Mesothelial cell of epicardium (in vitro differentiated cells): ENCODE data around the gene HAUS7. TPM values are rescaled to one million over a fixed set of nuclear protein-coding genes. Genes with fewer than 3 reads are reported as not detected.

Experiments used
- DNase-seq, 2 experiments: peaks; one replicate each; pipeline ENCODE4 v3.0.0; 2021; ENCODE audit warnings: low spot score in 2 of 2; ENCODE audit not compliant: unreplicated experiment in 2 of 2
- H3K27ac Mint-ChIP-seq: 2 replicates; pipeline ENCODE4 v1.8.0; 2021; ENCODE audit warnings: mixed read lengths
- H3K27me3 Mint-ChIP-seq: 2 replicates; pipeline ENCODE4 v1.8.0; 2021; ENCODE audit warnings: low read depth, mixed read lengths
- H3K36me3 Mint-ChIP-seq: 2 replicates; pipeline ENCODE4 v1.8.0; 2021; ENCODE audit warnings: mixed read lengths
- H3K4me1 Mint-ChIP-seq: 2 replicates; pipeline ENCODE4 v1.8.0; 2021; ENCODE audit warnings: mixed read lengths
- H3K4me3 Mint-ChIP-seq: 2 replicates; pipeline ENCODE4 v1.8.0; 2021; ENCODE audit warnings: mild to moderate bottlenecking, moderate library complexity, mixed read lengths
- H3K9me3 Mint-ChIP-seq: 2 replicates; pipeline ENCODE4 v1.8.0; 2021; ENCODE audit warnings: mixed read lengths
- CTCF ChIP-seq: fragments of 200-600 bp; sonication (generic); IDR thresholded peaks from one replicate; pipeline ENCODE4 v1.5.0; 2021; ENCODE audit warnings: antibody characterized with exemption; ENCODE audit not compliant: unreplicated experiment
- total RNA-seq: library from RNA; stranded (reverse); gene quantifications from 3 replicates; pipeline ENCODE4 v1.2.1, GENCODE V29; 2021

Gene HAUS7
- total RNA-seq, 1 donor from 2014 or later: 24.7 TPM

GRCh38 chrX:153510383-153510782 lies 40.0 kb upstream of the HAUS7 start:
- Mint-ChIP-seq H3K36me3 (no peaks in the 10 kb centered on the region), H3K9me3 (no peaks in the 10 kb centered on the region), H3K27ac (no peak overlapping the region), H3K4me1 (peaks cover 6% of the 10 kb centered on the region), H3K27me3 (peaks cover 10% of the 10 kb centered on the region), H3K4me3 (no peak overlapping the region)
- TF ChIP-seq CTCF: no peak
- DNase-seq: no peak

GRCh38 chrX:153509592-153509991 lies 39.2 kb upstream of the HAUS7 start:
- DNase-seq: no peak
- H3K9me3 Mint-ChIP-seq: no peaks in the 10 kb centered on the region
- no peak overlapping the region for H3K27ac Mint-ChIP-seq
- no peaks in the 10 kb centered on the region for H3K36me3 Mint-ChIP-seq
- peaks cover 6% of the 10 kb centered on the region for H3K4me1 Mint-ChIP-seq
- TF ChIP-seq CTCF: no peak
- no peak overlapping the region for H3K4me3 Mint-ChIP-seq
- H3K27me3 Mint-ChIP-seq: peaks cover 2% of the 10 kb centered on the region

GRCh38 chrX:153507484-153508178 lies 37.3 kb upstream of the HAUS7 start:
- Mint-ChIP-seq H3K36me3 (no peaks in the 10 kb centered on the region), H3K4me3 (no peak overlapping the region), H3K4me1 (peaks cover 6% of the 10 kb centered on the region), H3K9me3 (no peaks in the 10 kb centered on the region), H3K27ac (no peak overlapping the region), H3K27me3 (no peaks in the 10 kb centered on the region)
- DNase-seq: peak; percentile 78 to 87
- TF ChIP-seq CTCF: peak; percentile 95

GRCh38 chrX:153505361-153505760 lies 35.0 kb upstream of the HAUS7 start:
- no peak for TF ChIP-seq CTCF
- no peak overlapping the region for H3K4me3 Mint-ChIP-seq
- H3K27ac Mint-ChIP-seq: no peak overlapping the region
- DNase-seq: no peak
- H3K27me3 Mint-ChIP-seq: no peaks in the 10 kb centered on the region
- H3K36me3 Mint-ChIP-seq: peaks cover 2% of the 10 kb centered on the region
- H3K4me1 Mint-ChIP-seq: peaks cover 3% of the 10 kb centered on the region
- peaks cover 7% of the 10 kb centered on the region for H3K9me3 Mint-ChIP-seq

GRCh38 chrX:153504445-153505016 lies 34.2 kb upstream of the HAUS7 start:
- no peak for DNase-seq
- Mint-ChIP-seq H3K27me3 (no peaks in the 10 kb centered on the region), H3K27ac (no peak overlapping the region), H3K9me3 (peaks cover 7% of the 10 kb centered on the region), H3K4me3 (no peak overlapping the region), H3K36me3 (peaks cover 2% of the 10 kb centered on the region), H3K4me1 (peaks cover 3% of the 10 kb centered on the region)
- no peak for TF ChIP-seq CTCF
